Skin of body (tissue), 2 donors: ENCODE measurements around the gene VWA5B2. TPM values are rescaled to one million over a fixed set of nuclear protein-coding genes. Genes with fewer than 3 reads are reported as not detected.

Source experiments
- DNase-seq: peaks from one replicate; lab custom pipeline; 2025; lab: John Stamatoyannopoulos, UW
- total RNA-seq: library from RNA; depleted of rRNA; stranded (reverse); fragments of >200 nt; gene quantifications from one replicate; pipeline ENCODE4 v1.2.3, GENCODE V29; 2014

The VWA5B2 gene
- total RNA-seq, 1 donor from 2014 or later: 0.10 TPM

DNA sequence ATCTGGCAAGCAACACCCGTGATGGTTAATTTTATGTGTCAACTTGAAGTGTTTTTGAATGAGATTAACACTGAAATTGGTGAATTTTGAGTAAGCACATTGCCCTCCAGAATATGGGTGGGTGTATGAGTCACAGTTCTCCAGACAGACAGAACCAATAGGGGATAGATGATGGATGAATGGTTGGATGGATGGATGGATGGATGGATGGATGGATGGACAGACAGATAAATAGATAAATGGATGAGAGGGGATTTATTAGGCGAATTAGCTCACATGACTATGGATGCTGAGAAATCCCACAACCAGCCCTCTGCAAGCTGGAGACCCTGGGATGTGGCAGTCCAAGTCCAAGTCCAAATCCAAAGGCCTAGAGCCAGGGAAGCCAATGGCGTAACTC, 5.4 kb upstream of the VWA5B2 start:
- DNase-seq: no peak

DNA sequence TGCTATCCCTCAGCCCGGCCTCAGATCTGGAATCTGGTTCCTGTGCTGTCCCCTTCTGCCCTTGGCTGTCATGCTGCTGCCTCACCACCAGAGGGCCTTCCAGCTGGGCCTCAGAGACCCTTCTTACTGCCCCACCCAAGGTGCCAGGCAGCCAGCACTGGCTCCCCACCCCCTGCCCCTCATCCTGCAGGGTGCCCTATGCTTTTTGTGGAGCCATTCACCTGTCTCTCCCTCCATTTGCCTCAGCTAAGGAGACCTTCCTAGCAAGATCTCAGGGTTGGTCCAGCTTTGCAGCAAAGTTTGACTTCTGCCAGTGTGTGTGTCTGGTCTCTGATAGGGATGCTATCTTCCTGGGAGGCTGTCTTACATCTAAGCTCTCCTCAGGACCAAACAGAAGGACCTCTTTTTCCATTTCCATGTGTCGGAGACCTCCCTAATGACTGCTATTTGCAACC, 1.9 kb upstream of the VWA5B2 start:
- DNase-seq: no peak

DNA sequence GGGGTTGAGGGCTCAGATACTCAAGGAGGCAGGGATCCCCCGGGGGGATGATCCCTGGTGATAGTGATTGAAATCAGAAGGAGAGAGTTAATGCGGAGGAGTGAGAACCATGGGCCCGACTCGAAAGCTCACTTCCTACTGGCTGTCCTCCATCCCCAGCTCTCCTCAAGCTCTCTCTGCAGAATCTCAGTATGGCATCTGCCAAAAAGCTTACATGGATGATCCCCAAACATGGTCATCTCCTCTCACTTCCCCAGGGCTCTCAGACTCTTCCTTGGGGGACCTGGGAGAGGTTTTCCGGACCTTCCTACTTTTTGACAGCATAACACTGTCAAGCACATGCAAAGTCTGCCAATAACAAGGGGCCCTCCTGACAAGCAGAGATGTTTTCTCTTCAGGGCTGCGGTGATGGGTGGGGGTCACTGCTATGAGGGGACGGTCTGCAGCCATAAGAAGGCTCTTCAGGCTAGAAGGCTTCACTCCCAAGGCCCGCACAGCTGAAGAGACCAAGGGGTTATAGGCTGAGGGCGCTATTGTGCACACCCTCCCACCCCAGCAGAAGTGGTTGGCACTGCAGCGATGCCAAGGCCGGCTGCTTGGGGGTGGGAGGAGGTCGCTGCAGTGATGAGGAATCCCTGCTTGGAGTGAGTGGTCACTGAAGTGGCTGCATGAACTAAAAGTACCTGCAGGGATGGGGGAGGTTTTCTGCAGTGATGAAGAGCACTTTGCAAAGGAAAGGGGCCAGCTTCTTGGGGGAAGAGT, 828 bp upstream of the VWA5B2 start:
- no peak for DNase-seq

DNA sequence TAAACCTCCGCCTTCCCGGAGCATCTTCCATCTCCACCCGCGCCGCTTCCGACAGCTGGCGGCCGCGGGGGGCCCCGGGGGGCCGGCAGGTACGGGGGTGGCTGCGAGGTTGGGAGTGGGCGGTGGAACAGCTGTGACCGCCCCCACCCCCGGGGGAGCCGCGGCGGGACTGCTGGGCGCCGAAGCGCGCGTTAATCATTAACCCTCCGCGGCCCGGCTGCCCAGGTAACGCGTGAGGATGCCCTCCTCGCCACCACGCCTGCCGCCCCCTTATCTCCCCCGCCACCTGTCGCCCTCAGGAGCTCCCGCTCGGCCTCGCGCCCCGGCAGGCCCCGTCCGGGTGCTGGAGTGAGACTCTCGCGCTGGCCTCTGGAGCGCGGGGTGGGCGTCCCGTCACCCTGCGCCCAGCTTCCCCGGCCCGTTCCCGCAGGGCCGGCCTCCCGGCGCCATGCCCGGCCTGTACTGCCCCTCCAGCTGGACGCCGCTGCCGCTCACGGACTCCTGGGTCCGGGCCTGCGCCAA, 757 bp downstream of the VWA5B2 start:
- no peak for DNase-seq

DNA sequence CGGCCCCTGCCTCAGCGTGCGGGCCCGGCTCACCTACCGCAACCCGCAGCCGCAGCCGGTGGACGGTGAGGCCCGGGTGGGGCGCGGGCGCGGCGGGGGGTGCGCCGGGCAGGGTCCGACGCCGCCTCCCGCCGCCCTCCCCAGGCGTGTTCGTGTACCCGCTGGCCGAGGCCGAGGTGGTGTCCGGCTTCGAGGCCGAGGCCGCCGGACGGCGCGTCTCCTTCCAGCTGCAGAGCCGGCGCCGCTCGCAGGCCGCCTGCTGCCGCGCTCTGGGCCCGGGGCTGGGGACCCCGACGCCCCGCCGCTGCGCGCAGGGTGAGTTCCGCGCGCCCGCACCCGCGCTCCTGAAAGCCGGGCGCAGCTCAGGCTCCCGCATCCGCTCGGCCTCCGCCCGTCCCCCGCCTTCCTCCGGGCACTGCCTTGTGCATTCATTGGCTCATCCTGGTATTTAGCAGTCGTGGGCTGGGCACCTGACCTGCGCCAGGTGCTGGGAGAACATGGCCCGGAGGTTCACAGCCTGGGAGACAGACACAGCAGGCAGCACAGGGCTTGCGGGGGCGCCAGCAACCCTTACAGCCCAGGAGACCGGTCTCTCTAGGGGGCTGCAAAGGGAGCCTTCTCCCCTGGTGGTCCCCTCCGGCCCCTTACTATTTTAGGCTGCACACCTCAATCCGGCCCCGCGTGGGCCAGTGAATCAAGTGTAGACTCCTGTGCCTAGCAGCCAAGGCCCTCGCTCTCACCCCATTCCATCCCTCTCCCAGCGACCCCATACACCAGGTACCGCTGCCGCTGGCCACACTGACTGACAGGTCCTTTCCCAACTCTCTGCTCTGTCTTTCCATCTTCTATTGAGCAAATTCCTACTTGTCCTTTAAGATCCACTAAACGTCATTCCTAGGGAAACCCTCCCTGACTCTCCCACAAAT, 1.5 kb downstream of the VWA5B2 start:
- DNase-seq: no peak

DNA sequence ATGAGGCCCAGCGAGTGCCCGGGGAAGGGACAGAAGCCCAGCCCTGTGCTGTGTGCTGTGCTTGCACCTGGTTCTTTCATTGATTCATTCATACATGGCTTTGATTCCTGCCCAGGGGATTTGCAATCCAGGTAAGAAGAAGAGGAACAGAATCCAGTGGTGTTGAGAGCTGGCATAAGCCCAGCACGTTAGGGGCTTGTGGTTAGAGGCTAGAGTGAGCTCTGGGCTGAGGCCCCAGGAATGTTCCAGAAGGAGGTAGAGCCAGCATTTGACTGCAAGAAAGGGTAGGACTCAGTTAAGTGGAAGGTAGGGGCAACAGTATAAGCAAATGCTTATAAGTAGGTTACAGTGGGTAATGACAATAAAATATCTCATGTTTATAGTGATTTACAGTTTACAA, 2.3 kb downstream of the VWA5B2 start:
- no peak for DNase-seq

DNA sequence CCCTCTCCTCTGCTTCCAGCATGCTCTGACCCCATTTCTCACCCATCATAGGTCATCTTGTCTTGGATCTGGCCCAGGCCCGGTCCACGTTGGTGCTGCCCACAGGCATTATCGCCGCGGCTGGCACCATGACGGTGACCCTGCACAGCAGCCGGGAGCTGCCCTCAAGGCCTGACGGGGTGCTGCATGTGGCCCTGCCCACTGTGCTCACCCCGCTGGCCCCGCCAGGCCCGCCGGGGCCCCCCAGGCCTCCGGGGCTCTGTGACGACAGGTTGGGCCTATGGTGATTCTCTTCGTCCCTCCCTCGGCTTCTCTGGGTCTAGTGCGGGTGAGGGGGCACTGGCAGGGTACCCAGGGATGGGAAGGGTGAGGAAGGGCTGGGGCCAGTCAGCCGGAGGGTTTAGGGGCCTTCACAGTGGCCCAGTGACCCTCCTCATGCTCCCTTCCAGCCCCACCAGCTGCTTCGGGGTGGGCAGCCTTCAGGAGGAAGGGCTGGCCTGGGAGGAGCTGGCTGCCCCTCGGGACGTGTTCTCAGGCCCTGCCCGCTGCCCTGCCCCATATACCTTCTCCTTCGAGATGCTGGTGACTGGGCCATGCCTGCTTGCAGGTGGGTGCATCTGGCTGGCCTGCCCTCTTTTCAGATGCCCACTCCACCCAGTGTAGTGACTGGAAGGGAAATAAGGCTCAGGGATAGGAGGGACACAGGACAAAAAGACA, 3.9 kb downstream of the VWA5B2 start:
- DNase-seq: no peak

DNA sequence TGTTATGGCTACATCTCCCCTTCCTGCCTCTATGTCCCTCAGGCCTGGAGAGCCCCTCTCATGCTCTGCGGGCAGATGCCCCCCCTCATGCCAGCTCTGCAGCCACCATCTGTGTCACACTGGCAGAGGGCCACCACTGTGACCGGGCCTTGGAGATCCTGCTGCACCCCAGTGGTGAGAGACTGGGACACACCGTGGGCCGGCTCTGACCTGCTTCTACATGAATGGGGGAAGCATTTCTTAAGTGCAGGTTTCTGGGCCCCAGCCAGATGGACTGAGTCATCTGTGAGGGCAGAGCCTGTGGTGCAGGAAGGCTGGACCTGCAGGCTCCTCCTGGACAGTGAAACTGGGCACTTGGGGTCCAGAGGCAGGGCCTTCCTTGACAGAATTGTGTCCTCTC, 4.8 kb downstream of the VWA5B2 start:
- DNase-seq: no peak

DNA sequence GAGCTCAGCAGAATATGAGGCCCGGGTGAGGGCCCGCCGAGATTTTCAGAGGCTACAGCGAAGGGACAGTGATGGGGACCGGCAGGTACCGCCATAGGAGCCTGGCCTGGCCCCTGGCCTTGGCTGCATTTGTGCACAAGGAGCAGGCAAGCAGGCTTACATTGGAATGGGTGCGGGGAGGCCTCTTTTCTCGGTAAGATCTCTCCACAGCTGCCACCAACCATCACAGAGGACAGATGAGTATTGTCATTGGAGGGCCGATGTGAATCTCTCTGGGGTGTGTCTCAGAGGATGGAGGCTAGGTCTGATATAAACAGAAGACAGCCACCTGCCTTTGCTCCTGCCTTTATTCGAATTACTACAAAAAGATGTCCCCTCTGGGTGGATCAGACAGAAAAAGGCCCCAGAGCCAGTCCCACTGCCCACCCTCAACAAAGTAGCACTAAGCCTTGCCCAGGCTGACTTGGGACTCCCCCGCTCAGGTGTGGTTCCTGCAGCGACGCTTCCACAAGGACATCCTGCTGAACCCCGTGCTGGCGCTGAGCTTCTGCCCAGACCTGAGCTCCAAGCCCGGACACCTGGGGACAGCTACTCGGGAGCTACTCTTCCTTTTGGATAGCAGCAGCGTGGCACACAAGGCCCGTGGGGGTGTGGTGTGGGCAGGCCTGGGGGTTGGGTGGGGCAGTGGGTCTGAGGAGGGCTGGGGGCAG, 5.4 kb downstream of the VWA5B2 start:
- DNase-seq: no peak

DNA sequence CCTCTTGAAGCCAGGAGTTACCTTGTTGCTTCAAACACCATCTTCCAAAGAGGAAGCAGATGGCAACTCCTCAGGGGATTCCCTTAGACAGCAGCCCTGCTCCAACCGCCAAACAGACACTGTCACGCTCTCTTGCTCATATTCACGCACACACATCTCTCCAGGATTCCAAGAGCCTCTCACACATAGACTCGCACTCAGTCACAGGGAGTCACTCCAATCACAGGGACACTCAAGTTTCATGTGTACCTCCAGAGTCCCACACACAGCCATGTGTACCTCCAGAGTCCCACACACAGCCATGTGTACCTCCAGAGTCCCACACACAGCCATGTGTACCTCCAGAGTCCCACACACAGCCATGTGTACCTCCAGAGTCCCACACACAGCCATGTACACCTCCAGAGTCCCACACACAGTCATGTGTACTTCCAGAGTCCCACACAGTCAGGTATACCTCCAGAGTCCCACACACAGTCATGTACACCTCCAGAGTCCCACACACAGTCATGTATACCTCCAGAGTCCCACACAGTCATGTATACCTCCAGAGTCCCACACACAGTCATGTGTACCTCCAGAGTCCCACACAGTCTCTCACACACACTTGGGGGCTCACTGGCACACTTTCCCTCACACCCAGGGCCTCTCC, 6.1 kb downstream of the VWA5B2 start:
- no peak for DNase-seq

DNA sequence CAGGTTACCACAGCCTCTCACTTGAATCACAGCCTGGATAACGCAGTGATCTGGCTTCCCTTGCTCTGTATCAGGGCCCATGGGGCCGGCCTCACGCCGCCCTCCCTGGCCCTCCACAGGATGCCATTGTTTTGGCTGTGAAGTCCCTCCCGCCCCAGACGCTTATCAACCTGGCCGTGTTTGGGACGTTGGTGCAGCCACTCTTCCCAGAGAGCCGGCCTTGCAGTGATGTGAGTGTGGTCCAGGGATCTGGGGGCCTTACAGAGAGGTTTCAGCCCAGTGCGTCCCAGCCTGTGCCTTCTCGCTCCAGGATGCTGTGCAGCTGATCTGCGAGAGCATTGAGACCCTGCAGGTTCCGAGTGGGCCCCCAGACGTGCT, 6.6 kb downstream of the VWA5B2 start:
- DNase-seq: no peak

DNA sequence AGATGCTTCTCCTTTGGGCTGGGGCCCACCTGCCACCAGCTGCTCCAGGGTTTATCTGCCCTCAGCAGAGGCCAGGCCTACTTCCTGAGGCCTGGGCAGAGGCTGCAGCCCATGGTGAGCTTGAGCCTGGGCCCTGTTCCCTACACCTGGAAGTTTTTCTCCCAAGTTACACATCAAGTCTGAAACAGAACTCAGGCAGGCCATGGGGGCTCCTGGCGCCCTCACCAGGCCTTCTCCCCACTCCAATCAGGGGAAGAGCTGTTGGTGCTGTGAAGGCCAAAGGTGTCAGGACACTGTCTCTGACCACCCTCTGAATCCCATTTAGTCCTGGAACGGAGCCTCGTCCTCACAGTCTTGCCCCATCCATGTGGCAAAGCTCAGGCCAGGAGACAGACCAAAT, 7.3 kb downstream of the VWA5B2 start:
- DNase-seq: no peak

DNA sequence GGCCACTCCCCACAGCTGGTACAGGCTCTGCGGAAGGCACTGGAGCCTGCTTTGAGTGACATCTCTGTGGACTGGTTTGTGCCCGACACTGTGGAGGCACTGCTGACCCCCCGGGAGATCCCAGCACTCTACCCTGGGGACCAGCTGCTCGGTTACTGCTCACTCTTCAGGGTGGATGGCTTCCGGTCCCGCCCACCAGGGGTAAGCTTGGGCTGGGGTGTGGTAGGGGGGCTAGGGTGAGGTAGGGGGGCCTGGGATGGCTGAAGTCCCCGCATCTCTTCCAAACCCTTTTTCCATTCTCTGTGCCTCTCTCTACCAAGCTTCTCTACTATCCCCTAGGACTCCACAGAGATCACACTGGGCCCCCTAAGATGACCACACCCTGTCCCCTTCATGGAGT, 7.8 kb downstream of the VWA5B2 start:
- no peak for DNase-seq

DNA sequence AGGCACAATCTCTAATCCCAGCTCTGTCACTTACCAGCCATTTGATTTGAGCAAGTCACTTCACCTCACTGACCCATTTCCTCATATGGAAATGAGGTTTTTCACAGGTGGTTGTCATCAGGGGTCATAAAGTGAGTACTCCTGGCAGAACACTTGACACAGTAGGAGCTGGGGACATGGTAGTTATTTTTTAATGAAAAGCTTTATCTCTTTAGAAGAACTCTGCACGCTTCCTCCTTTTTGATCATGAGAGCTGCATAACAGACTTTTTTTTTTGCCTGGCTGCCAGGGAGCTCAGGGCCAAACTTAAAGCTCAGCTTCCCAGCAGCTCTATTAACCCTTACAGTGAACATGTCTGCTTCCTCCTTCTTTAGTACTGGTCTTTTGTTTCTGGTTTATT, 8.4 kb downstream of the VWA5B2 start:
- DNase-seq: no peak

DNA sequence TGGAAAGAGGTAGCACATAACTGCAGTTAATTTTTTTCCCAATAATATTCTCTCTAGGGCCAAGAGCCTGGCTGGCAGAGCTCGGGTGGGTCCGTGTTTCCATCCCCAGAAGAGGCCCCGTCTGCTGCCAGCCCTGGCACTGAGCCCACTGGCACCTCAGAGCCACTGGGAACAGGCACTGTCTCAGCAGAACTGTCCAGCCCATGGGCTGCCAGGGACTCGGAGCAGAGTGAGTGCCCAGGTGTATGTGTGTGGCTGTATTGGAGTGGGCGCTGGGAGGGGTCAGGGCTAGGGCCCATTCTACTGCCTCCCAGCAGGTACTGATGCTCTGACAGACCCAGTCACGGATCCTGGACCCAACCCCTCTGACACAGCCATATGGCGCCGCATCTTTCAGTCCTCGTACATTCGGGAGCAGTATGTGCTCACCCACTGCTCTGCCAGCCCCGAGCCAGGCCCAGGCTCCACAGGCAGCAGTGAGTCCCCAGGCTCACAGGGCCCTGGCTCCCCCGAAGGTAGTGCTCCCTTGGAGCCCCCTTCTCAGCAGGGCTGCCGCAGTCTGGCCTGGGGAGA, 8.9 kb downstream of the VWA5B2 start:
- DNase-seq: no peak

DNA sequence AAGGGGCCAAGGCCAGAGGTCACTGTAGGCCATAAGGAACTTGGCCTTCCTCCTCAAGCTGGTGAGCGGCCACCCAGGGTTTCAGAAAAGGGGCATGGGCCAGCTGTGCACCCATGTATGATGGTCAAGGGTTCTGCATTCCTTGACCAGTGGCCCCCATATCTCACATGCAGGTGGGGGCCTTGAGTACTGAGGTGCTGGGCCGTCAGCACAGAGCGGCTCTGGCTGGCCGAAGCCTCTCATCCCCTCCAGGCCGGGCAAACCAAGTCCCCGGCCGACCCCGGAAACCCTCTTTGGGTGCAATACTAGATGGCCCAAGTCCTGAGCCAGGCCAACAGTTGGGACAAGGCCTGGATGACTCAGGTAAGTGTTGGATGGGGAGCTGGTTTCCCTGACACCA, 9.8 kb downstream of the VWA5B2 start:
- no peak for DNase-seq

DNA sequence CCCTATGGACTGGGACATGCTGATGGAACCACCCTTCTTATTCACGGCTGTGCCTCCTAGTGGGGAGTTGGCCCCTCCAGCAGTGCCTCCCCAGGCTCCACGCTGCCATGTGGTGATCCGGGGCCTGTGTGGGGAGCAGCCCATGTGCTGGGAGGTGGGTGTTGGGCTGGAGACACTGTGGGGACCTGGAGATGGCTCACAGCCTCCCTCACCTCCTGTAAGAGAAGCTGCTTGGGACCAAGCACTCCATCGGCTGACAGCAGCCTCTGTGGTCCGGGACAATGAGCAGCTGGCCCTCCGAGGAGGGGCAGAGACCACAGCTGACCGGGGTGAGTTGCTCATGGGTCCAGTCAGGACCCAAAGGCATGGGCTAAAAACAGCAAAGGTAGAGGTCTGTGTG, 10.3 kb downstream of the VWA5B2 start:
- DNase-seq: no peak

DNA sequence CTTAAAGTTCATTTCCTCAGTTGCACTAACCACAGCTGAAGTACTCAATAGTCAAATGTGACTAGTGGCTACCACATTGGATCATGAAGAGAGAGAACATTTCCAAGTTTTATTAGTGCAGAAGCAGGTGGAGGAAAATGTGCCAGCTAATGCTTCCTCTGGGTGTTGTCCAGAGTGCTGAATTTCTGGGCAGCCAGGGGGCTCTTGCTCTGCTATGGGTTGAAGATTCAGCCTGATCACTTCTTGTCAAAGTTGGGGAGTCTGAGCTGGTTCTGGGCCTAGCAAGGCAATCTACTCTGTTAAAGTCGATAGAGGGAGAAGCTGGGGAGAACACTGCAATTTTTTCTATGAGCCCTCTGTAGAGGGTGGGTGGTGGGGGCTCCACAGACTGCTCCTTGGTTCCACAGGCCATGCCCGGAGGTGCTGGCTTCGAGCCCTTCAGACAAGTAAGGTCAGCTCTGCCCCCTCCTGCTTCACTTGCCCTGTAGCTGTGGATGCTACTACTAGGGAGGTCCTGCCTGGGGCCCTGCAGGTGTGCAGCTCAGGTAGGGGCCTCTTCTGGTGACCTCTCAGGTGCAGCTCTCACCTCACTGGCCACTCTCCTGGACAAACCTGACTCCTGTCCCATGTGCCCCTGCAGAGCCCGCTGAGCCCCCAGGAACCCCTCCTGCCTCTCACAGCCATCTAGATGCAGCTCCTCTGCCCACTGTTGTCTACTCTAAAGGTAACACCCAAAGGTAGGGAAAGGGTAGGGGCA, 11.2 kb downstream of the VWA5B2 start:
- DNase-seq: no peak

DNA sequence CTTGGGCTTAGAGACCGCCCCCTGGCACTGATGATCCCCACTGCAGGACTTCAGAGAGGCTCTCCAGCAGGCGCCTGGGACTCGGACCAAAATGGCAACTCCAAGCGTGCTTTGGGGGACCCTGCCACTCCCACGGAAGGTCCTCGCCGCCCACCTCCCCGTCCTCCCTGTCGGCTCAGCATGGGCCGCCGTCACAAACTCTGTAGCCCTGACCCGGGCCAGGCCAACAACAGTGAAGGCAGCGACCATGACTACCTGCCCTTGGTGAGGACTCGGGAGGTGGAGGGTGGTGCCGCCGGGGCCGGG, 11.7 kb downstream of the VWA5B2 start:
- no peak for DNase-seq
